GM21515 (cell line): Measurements from ENCODE around the gene OXLD1.

ENCODE experiments used
- ATAC-seq: cut with Tn5 transposase; IDR thresholded peaks from one replicate; pipeline ENCODE4 v1.9.1; 2021; ENCODE audit not compliant: unreplicated experiment

Gene OXLD1

GRCh38 chr17:81702934-81703746 lies 36.7 kb upstream of the OXLD1 start, which contains the start of gene MRPL12:
TSS of gene MRPL12 (plus strand) at chr17:81703367. CDS start at chr17:81703502, 135 bp downstream.
- peak; percentile 69 for ATAC-seq

- no peak for ATAC-seq
Measured at GRCh38 chr17:81701288-81702071, 35.1 kb upstream of the OXLD1 start.

GRCh38 chr17:81700353-81701287 lies 34.2 kb upstream of the OXLD1 start:
- no peak for ATAC-seq

GRCh38 chr17:81697261-81698044 lies 31.0 kb upstream of the OXLD1 start:
- no peak for ATAC-seq

GRCh38 chr17:81696218-81696941 lies 30.0 kb upstream of the OXLD1 start:
- ATAC-seq = no peak

- ATAC-seq = no peak
Measured at GRCh38 chr17:81695801-81696200, 29.4 kb upstream of the OXLD1 start.

GRCh38 chr17:81695211-81695610 lies 28.8 kb upstream of the OXLD1 start:
- no peak for ATAC-seq

GRCh38 chr17:81694810-81695209 lies 28.4 kb upstream of the OXLD1 start:
- ATAC-seq = no peak

GRCh38 chr17:81693509-81694210 lies 27.3 kb upstream of the OXLD1 start:
- no peak for ATAC-seq

GRCh38 chr17:81691608-81692007 lies 25.2 kb upstream of the OXLD1 start:
- no peak for ATAC-seq

- no peak for ATAC-seq
Measured at GRCh38 chr17:81691196-81691595, 24.8 kb upstream of the OXLD1 start.

- no peak for ATAC-seq
Measured at GRCh38 chr17:81690549-81690948, 24.1 kb upstream of the OXLD1 start.

GRCh38 chr17:81690066-81690465 lies 23.7 kb upstream of the OXLD1 start:
- ATAC-seq = no peak

GRCh38 chr17:81688616-81689015 lies 22.2 kb upstream of the OXLD1 start:
- no peak for ATAC-seq

- no peak for ATAC-seq
Measured at GRCh38 chr17:81687770-81688541, 21.6 kb upstream of the OXLD1 start.

- no peak for ATAC-seq
Measured at GRCh38 chr17:81686614-81687013, 20.2 kb upstream of the OXLD1 start.

GRCh38 chr17:81685108-81685507 lies 18.7 kb upstream of the OXLD1 start:
- ATAC-seq = no peak

- ATAC-seq = no peak
Measured at GRCh38 chr17:81684442-81684911, 18.1 kb upstream of the OXLD1 start.
